Fibroblast of the aortic adventitia (primary cell): Measurements from ENCODE around the gene WDR37. TPM values are rescaled to one million over a fixed set of nuclear protein-coding genes. Genes with fewer than 3 reads are reported as not detected.

Experiments used
- DNase-seq: peaks from one replicate; pipeline ENCODE4 v3.0.0-alpha.2; 2010; ENCODE audit warnings: low read depth
- H3K4me3 ChIP-seq: 2 replicates; pipeline ENCODE4 v1.5.1; 2011; ENCODE audit warnings: low read depth, mild to moderate bottlenecking, control low read depth, low read length, moderate library complexity
- total RNA-seq: library from RNA; depleted of rRNA; stranded (reverse); fragments of >200 nt; gene quantifications from 2 replicates; pipeline ENCODE4 v1.2.3, GENCODE V29; 2012; ENCODE audit warnings: low replicate concordance
- TF ChIP-seq, protein P1 (sequence below): IDR thresholded peaks from 2 replicates; pipeline ENCODE4 v1.5.1; 2011; ENCODE audit warnings: mild to moderate bottlenecking, low read length, control low read depth, inconsistent platforms; ENCODE audit not compliant: insufficient read depth

The WDR37 gene
- total RNA-seq, 1 donor: 17.0 TPM

DNA sequence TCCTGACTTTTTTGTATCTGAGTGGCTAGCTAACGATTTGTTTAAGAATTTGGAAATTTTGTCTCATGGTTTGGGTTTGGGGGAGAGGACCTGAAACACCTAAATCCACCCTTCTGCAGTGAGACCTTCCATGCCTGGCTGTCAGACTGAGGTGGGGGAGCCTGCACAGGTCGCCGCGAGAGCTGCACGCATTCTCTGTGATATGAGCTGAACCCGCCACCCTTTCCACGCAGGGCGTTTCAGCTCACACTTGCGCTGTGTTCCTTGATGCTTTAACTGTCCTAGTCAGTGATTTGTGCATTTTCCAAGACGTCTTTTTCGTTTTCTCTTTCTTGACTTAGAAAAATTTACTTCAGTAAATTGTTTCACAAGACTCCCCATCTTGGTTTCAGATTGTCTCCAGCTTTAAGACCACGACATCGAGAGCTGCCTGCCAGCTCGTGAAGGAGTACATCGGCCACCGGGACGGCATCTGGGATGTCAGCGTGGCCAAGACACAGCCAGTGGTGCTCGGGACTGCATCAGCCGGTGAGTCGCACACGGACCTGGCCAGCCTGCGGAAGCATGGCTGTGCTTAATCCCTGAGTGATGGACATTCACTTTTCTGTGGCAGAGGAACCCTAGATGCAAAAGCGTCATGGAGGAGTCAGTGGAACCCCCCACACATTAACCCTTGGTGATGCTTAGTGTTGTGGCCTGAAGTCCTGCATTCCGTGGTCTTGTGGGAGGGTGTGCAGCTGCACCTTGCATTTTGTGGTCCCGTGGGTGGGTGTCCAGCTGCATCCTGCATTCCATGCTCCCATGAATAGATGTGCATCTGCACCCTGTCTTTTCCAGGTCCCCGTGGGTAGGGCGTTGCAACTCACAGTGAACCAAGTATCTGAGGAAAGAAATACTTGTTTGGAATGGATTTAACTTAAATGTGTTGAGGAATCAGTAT lies 28.1 kb downstream of the WDR37 start:
- TF ChIP-seq, protein P1, sequence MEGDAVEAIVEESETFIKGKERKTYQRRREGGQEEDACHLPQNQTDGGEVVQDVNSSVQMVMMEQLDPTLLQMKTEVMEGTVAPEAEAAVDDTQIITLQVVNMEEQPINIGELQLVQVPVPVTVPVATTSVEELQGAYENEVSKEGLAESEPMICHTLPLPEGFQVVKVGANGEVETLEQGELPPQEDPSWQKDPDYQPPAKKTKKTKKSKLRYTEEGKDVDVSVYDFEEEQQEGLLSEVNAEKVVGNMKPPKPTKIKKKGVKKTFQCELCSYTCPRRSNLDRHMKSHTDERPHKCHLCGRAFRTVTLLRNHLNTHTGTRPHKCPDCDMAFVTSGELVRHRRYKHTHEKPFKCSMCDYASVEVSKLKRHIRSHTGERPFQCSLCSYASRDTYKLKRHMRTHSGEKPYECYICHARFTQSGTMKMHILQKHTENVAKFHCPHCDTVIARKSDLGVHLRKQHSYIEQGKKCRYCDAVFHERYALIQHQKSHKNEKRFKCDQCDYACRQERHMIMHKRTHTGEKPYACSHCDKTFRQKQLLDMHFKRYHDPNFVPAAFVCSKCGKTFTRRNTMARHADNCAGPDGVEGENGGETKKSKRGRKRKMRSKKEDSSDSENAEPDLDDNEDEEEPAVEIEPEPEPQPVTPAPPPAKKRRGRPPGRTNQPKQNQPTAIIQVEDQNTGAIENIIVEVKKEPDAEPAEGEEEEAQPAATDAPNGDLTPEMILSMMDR: no peak
- no peak overlapping the region for H3K4me3 ChIP-seq
- DNase-seq: no peak

DNA sequence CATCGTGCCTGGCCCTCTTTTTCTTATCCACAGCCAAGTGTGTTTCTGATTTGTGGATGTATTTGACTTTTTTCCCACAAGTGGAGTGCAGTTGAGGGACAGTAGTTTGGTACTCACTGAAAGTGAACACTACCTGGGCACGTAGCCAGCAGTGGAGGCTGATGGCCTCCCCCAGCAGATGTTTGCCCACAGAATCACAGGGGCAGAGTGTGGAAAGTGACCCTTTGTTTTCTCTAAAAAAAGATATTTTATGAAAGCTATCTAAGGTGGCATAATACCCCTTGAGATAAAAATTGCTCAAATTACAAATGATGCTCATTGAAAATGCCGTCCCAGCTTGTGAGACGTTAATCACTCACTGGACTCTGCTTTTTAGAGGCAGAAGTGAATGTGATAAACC lies 29.1 kb downstream of the WDR37 start:
- DNase-seq: no peak
- H3K4me3 ChIP-seq: no peak overlapping the region
- TF ChIP-seq, protein P1: no peak

DNA sequence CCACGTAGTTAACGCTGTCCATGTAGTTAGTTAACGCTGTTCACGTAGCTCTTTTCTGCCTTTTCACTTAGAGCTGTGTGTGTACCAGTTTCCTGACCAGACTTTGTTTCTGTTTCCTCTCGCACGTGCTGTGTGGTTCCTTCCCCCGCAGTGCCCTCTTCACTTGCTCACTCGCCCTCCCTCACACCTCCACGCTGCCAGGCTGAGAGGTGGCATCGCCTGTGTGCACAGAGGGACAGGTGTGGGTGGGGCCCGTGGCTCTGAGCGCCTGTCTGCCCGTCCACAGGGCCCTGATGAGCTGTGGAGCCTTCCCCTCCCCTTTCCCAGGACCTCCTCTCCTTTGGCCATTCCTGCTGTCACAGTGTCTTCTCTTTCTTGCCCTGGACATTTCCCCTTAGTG lies 30.6 kb downstream of the WDR37 start:
- TF ChIP-seq, protein P1: no peak
- DNase-seq: no peak
- no peak overlapping the region for H3K4me3 ChIP-seq

DNA sequence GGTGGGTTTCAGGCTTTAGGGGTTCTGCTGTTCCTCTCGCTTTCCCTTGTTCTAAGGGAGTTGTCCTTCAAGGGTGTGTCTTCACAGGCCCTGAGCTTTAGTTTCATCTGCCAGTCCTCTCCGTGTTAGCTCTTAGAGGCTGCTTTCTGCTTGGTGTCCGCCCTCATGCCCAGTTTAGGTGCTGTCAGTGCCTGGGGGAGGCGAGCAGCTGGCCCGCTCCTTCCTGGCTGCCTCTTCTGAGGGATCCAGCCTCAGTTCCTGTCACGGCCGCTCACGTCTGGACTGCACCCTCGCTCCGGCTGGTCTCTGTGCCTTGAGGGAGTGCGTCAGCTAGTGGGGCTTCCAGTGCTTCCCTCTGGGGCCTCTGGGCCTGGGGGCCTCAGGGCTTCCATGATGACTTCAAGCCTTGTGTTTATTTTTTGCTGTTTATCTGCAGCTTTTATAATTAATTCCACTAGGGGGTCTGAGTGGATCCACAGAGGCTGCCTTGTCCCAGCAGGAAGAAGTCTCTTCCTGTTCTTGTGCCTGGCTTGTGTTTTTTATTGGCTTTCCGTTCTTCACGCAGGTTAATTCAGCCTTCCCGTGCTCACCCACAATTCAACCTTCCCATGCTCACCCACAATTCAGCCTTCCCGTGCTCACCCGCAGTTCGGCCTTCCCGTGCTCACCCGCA lies 33.0 kb downstream of the WDR37 start:
- no peak overlapping the region for H3K4me3 ChIP-seq
- no peak for DNase-seq
- TF ChIP-seq, protein P1: no peak

DNA sequence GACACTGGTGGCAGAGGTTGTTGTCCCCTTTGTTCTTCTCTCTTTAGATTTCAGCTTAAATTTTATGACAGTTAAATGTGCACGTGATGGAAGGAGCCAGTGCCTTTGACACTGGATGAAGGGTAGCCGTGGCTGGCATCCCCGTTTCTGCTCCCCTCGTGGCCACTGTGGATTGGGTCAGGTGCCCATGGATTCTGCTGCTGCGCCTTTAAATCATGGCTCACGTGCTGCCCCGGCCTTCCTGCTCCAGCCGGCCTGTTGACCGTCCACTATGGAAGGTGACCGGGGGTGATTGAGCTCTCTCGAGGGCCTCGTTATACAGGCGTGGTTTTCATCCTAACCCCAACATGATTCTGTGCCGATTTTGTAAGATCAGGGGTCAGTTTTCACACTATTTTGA lies 34.5 kb downstream of the WDR37 start:
- no peak for DNase-seq
- no peak overlapping the region for H3K4me3 ChIP-seq
- TF ChIP-seq, protein P1: no peak

DNA sequence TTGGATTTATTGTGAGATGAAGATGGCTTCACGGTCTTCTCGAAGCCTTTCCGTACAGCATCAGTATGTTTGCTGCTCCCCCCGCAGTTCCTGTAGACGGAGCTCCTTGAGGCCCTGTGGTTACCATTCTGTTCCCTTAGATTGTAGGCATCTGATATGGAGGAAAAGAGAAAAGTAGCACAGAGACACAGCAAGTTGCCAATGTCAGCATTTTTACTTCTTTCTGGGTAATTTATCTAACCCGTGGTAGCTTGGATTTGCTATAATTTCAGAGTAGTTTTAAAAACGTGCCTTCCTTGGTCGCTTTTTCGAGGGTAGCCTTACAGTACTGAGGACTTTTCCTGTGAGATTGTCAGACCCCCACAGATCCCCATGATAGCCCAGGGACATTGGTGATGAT lies 37.5 kb downstream of the WDR37 start:
- no peak overlapping the region for H3K4me3 ChIP-seq
- TF ChIP-seq, protein P1: no peak
- DNase-seq: no peak
